ENCODE data around the gene ENO2.
"Not testable (repeated sequence)": the region's sequence is repeated elsewhere in the genome, so short reads cannot be mapped to it uniquely, and the experiment has no call there.

Gene ENO2

DNA sequence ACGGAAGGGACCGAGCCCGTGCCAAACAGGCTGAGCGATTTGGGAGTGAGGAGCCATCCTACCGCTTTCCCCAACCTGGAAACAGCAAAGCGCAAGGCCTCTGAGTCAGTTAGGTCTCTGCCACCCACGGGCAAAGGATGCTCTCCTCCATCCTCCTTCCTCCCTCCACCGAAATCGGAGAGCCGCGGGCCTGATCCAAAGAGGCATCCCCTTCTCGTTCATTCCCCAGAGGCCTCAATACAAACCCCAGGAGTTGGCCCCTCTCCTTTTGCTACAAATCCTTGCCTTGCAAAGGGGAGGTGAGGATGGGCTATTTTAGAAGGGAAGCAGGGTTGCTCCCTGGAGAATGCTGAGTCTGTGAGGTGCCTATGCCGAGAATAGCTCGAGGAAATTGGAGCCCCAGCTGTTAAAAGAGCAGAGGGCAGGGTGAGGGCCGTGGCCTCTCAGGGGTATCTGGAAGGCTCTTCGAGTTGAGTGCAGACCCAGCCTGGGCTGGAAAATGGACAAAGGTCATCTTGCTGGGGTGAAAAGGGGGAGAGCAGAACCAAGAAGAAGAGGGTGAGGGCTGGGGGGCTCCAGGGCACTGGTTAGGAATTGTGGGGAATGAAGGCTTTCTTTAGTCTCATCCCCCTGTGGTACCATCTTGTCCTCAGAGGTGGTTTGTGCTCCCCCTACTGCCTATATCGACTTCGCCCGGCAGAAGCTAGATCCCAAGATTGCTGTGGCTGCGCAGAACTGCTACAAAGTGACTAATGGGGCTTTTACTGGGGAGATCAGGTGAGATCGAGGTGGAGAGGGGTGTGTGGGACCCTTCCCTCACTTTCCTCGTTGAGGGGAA is 46.0 kb upstream of the ENO2 start:
- Histone ChIP-seq H3K9me3 (replicated peaks; ENCODE audit: insufficient read depth, low read length) (no peaks in the 10 kb centered on the region), H3K4me2 (ENCODE audit: low read depth, low read length) (peak overlapping the region; percentile 99), H2AFZ (ENCODE audit: low read length) (no peak overlapping the region), H3K4me1 (ENCODE audit: low read length) (peaks cover 36% of the 10 kb centered on the region), H4K20me1 (ENCODE audit: insufficient read depth, low read length) (peaks cover 23% of the 10 kb centered on the region), H3K4me3 (ENCODE audit: low read length) (peak overlapping the region; percentile 92), H3K9me2 (replicated peaks; ENCODE audit: insufficient read depth, low read length) (no peaks in the 10 kb centered on the region), H3K27ac (ENCODE audit: low read length) (peak overlapping the region; percentile 80; the same call in 1 of the 2 replicates), H3K27me3 (replicated peaks; ENCODE audit: insufficient read depth, low read length) (no peaks in the 10 kb centered on the region), H3K36me3 (replicated peaks; ENCODE audit: insufficient read depth, low read length) (peaks cover 4% of the 10 kb centered on the region), H3F3A (ENCODE audit: insufficient read depth, low read length) (peaks cover 46% of the 10 kb centered on the region), H3K9ac (ENCODE audit: low read length) (peak overlapping the region; percentile 99), H3K79me2 (ENCODE audit: low read length) (peaks cover 50% of the 10 kb centered on the region)
- TF ChIP-seq, protein P1, sequence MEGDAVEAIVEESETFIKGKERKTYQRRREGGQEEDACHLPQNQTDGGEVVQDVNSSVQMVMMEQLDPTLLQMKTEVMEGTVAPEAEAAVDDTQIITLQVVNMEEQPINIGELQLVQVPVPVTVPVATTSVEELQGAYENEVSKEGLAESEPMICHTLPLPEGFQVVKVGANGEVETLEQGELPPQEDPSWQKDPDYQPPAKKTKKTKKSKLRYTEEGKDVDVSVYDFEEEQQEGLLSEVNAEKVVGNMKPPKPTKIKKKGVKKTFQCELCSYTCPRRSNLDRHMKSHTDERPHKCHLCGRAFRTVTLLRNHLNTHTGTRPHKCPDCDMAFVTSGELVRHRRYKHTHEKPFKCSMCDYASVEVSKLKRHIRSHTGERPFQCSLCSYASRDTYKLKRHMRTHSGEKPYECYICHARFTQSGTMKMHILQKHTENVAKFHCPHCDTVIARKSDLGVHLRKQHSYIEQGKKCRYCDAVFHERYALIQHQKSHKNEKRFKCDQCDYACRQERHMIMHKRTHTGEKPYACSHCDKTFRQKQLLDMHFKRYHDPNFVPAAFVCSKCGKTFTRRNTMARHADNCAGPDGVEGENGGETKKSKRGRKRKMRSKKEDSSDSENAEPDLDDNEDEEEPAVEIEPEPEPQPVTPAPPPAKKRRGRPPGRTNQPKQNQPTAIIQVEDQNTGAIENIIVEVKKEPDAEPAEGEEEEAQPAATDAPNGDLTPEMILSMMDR (IDR thresholded peaks at IDR 0.05; ENCODE audit: low read length) = peak; percentile 34
- no peak for TF ChIP-seq EZH2phosphoT487 (IDR thresholded peaks at IDR 0.05; ENCODE audit: low read length)
- DNase-seq = no peak

GRCh38 chr12:6869049-6870021 is 45.0 kb upstream of the ENO2 start:
- Histone ChIP-seq H4K20me1 (ENCODE audit: insufficient read depth, low read length) (peaks cover 23% of the 10 kb centered on the region), H3K9me3 (replicated peaks; ENCODE audit: insufficient read depth, low read length) (no peaks in the 10 kb centered on the region), H3K27ac (ENCODE audit: low read length) (peak overlapping the region; percentile 21; the same call in 1 of the 2 replicates), H3K36me3 (replicated peaks; ENCODE audit: insufficient read depth, low read length) (peaks cover 4% of the 10 kb centered on the region), H3K4me1 (ENCODE audit: low read length) (peaks cover 36% of the 10 kb centered on the region), H3F3A (ENCODE audit: insufficient read depth, low read length) (peaks cover 49% of the 10 kb centered on the region), H3K9me2 (replicated peaks; ENCODE audit: insufficient read depth, low read length) (no peaks in the 10 kb centered on the region), H3K4me3 (ENCODE audit: low read length) (peak overlapping the region; percentile 92), H2AFZ (ENCODE audit: low read length) (no peak overlapping the region), H3K9ac (ENCODE audit: low read length) (peak overlapping the region; percentile 99; the same call in 1 of the 2 replicates), H3K27me3 (replicated peaks; ENCODE audit: insufficient read depth, low read length) (no peaks in the 10 kb centered on the region), H3K4me2 (ENCODE audit: low read depth, low read length) (peak overlapping the region; percentile 99), H3K79me2 (ENCODE audit: low read length) (peaks cover 50% of the 10 kb centered on the region)
- TF ChIP-seq, protein P1 (IDR thresholded peaks at IDR 0.05; ENCODE audit: low read length) = peak; percentile 83
- no peak for TF ChIP-seq EZH2phosphoT487 (IDR thresholded peaks at IDR 0.05; ENCODE audit: low read length)
- peak; percentile 81 for DNase-seq

DNA sequence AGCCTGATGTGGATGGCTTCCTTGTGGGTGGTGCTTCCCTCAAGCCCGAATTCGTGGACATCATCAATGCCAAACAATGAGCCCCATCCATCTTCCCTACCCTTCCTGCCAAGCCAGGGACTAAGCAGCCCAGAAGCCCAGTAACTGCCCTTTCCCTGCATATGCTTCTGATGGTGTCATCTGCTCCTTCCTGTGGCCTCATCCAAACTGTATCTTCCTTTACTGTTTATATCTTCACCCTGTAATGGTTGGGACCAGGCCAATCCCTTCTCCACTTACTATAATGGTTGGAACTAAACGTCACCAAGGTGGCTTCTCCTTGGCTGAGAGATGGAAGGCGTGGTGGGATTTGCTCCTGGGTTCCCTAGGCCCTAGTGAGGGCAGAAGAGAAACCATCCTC is 44.1 kb upstream of the ENO2 start:
- H3K4me1 ChIP-seq (ENCODE audit: low read length) = peaks cover 36% of the 10 kb centered on the region
- peaks cover 49% of the 10 kb centered on the region for H3F3A ChIP-seq (ENCODE audit: insufficient read depth, low read length)
- not testable (repeated sequence) for H2AFZ ChIP-seq (ENCODE audit: low read length); H3K27me3 ChIP-seq (replicated peaks; ENCODE audit: insufficient read depth, low read length); H3K9me2 ChIP-seq (replicated peaks; ENCODE audit: insufficient read depth, low read length); DNase-seq; H3K9me3 ChIP-seq (replicated peaks; ENCODE audit: insufficient read depth, low read length); H3K9ac ChIP-seq (ENCODE audit: low read length); H3K4me3 ChIP-seq (ENCODE audit: low read length); H3K36me3 ChIP-seq (replicated peaks; ENCODE audit: insufficient read depth, low read length); H3K27ac ChIP-seq (ENCODE audit: low read length); H3K4me2 ChIP-seq (ENCODE audit: low read depth, low read length)
- peaks cover 23% of the 10 kb centered on the region for H4K20me1 ChIP-seq (ENCODE audit: insufficient read depth, low read length)
- peaks cover 50% of the 10 kb centered on the region for H3K79me2 ChIP-seq (ENCODE audit: low read length)

Data from MM.1S (cell line).